Neural progenitor cell (in vitro differentiated cells): Measurements from ENCODE around the gene CTNNBL1.

Experiments
- EZH2 ChIP-seq: fragments of 200-600 bp; sonication (generic); IDR thresholded peaks from 2 replicates; pipeline ENCODE4 v1.6.1; 2017; ENCODE audit warnings: antibody characterized with exemption, mild to moderate bottlenecking, moderate library complexity
- TF ChIP-seq, protein P1 (sequence below): fragments of 200-600 bp; sonication (generic); IDR thresholded peaks from 2 replicates; pipeline ENCODE4 v1.5.1; 2017; ENCODE audit warnings: antibody characterized with exemption, mild to moderate bottlenecking

DNA sequence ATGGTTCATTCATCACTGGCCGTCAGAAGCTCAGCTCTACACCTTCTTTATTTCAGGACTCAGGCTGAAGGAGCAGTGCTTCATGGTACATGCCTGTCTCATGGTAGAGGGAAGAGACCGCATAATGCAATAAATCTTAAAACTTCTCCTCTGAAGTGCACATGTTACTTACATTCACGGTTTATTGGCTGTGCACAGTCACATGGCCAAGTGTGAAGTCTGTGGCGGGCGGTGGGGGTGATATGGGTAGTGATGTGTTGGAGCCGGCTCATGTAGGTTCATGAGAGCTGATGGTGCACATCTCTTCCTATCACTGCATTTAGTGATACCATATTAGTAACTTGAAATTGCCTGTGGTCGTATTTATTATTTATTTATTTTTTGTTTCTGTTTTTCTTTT lies 102.9 kb downstream of the CTNNBL1 start:
- TF ChIP-seq, protein P1, sequence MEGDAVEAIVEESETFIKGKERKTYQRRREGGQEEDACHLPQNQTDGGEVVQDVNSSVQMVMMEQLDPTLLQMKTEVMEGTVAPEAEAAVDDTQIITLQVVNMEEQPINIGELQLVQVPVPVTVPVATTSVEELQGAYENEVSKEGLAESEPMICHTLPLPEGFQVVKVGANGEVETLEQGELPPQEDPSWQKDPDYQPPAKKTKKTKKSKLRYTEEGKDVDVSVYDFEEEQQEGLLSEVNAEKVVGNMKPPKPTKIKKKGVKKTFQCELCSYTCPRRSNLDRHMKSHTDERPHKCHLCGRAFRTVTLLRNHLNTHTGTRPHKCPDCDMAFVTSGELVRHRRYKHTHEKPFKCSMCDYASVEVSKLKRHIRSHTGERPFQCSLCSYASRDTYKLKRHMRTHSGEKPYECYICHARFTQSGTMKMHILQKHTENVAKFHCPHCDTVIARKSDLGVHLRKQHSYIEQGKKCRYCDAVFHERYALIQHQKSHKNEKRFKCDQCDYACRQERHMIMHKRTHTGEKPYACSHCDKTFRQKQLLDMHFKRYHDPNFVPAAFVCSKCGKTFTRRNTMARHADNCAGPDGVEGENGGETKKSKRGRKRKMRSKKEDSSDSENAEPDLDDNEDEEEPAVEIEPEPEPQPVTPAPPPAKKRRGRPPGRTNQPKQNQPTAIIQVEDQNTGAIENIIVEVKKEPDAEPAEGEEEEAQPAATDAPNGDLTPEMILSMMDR = no peak
- no peak for TF ChIP-seq EZH2
